ENCODE results near the gene DPP3. TPM values are rescaled to one million over a fixed set of nuclear protein-coding genes. Genes with fewer than 3 reads are reported as not detected.
"Not testable (repeated sequence)": the region's sequence is repeated elsewhere in the genome, so short reads cannot be mapped to it uniquely, and the experiment has no call there.

The DPP3 gene
- polyA plus RNA-seq (2012; ENCODE audit: insufficient read depth, insufficient read length) = 119 TPM

- H3K4me3 ChIP-seq (ENCODE audit: low read length) = peak within 1 kb of the TSS; percentile 95
- DNase-seq (ENCODE audit: low read depth, low spot score) = peak; percentile 91
Measured at GRCh38 chr11:66480117-66480938, at the start of gene DPP3. DPP3 (plus strand) TSS chr11:66480434; CDS start chr11:66482201, 1,767 bp downstream.

- DNase-seq (ENCODE audit: low read depth, low spot score); H3K4me3 ChIP-seq (ENCODE audit: low read length): not testable (repeated sequence)
Measured at GRCh38 chr11:66431287-66431686, 48.9 kb upstream of the DPP3 start.

GRCh38 chr11:66431871-66432329, 48.3 kb upstream of the DPP3 start:
- not testable (repeated sequence) for DNase-seq (ENCODE audit: low read depth, low spot score); H3K4me3 ChIP-seq (ENCODE audit: low read length)

- H3K4me3 ChIP-seq (ENCODE audit: low read length) = no peak overlapping the region
- no peak for DNase-seq (ENCODE audit: low read depth, low spot score)
Measured at GRCh38 chr11:66432597-66432996, 47.6 kb upstream of the DPP3 start.

GRCh38 chr11:66437979-66438503, 42.2 kb upstream of the DPP3 start:
- H3K4me3 ChIP-seq (ENCODE audit: low read length) = peak overlapping the region; percentile 98
- DNase-seq (ENCODE audit: low read depth, low spot score) = no peak

DNA sequence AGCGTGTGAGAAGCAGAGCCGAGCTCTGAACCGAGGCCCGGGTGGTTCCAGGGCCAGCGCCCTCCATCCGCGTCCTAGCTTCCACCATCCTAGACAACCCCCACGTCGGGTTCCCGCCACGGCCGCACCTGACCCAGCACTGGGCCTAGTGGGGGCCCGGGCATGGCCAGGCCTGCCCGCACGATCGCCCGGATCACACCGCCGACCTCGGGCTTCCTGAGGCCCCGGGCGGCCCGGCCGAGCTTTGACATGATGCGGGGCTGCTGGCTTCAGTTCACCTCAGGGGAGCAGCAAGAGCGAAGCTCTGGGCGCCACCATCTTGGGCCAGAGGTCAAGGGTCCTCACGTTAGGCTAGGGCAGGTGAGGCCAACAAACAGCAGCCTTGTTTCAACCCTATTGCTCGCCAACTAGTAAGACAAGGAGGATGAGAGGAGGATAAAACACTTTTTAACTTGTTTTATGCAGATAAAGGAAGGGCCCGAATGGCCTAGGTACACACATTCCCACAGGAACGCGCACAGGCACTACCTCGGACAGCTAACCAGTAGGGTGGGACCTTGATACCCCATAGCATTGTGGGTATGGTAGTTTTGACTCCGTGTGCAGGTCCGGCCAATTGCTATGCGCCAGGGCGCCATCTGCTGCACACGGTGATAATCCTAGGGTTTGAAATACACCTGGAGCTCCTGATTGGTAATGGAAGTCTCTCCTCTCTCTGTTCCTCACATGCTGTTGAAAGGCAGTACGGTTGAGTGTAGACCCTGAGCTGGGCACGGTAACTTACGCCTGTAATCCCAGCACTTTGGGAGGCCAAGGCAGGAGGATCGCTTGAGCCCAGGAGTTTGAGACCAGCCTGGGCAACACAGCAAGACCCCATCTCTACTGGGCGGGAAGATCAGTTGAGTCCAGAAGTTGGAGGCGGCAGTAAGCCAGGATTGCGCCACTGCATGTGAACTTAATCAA, 41.4 kb upstream of the DPP3 start, which contains the start of gene MRPL11:
Gene MRPL11 (minus strand): TSS at position 345 of the 963 bp plus-strand sequence. CDS start 94 bp downstream, at position 251.
- peak; percentile 94 for DNase-seq (ENCODE audit: low read depth, low spot score)
- peak within 1 kb of the TSS; percentile 98 for H3K4me3 ChIP-seq (ENCODE audit: low read length)

GRCh38 chr11:66440101-66440939, 39.9 kb upstream of the DPP3 start:
- not testable (repeated sequence) for H3K4me3 ChIP-seq (ENCODE audit: low read length)

GRCh38 chr11:66440940-66441282, 39.3 kb upstream of the DPP3 start:
- not testable (repeated sequence) for H3K4me3 ChIP-seq (ENCODE audit: low read length); DNase-seq (ENCODE audit: low read depth, low spot score)

More at GRCh38 chr11:66440101-66440939, 39.9 kb upstream of the DPP3 start:
- not testable (repeated sequence) for DNase-seq (ENCODE audit: low read depth, low spot score)

DNA sequence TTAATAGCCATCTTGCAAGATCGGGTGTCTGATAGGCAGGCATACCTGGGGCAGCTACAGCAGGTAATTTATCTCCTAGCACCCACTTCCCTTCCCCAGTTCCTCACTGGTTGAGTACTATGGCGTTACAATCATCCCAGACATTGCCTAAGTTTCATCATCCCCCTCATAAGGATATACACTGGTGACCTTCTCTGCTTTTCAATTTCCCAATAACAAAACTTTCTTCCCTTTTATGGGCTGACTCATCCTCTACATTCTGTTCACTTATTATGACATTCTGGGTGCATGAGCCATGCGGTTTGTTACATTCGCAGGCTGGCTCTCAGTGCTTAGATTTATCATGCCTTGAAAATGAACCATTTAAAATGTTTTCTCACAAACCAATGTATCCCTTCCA, 36.6 kb upstream of the DPP3 start:
- H3K4me3 ChIP-seq (ENCODE audit: low read length) = no peak overlapping the region
- no peak for DNase-seq (ENCODE audit: low read depth, low spot score)

- no peak overlapping the region for H3K4me3 ChIP-seq (ENCODE audit: low read length)
- no peak for DNase-seq (ENCODE audit: low read depth, low spot score)
Measured at GRCh38 chr11:66447012-66447411, 33.2 kb upstream of the DPP3 start.

DNA sequence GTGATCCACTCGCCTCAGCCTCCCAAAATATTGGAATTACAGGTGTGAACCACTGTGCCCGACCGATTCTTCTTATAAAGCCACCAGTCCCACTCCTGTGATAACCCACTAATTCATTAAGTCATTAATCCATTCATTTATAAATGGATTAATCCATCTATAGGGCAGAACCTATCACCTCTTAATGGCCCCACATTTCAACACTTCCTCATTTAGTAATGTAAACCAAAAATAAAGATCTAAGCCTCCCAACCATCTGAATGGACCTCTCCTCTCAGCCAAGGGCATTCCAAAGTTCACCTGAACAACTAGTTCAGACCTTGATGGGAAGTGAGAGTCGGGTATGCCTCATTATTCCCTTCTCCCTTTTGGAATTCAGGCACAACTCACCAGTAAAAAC, 31.7 kb upstream of the DPP3 start:
- no peak overlapping the region for H3K4me3 ChIP-seq (ENCODE audit: low read length)
- no peak for DNase-seq (ENCODE audit: low read depth, low spot score)

GRCh38 chr11:66450560-66450959, 29.7 kb upstream of the DPP3 start:
- DNase-seq (ENCODE audit: low read depth, low spot score) = no peak
- no peak overlapping the region for H3K4me3 ChIP-seq (ENCODE audit: low read length)

DNA sequence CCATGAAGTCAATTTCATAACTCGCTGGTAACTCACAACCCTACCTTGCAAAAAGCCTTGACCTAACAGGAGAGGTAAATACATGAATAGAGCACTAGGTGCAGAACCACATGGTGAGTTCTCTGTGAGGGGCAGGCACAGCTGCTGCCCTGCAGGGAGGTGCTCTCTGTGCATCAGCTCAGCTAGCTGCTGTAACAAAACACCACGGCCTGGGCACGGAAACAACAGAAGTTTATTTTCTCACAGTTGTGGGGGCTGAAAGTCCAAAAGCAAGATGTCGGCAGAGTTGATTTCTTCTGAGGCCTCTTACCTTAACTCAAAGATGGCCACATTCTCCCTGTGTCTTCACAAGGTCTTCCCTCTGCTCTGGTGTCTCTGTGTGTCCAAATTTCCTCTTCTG, 28.6 kb upstream of the DPP3 start:
- H3K4me3 ChIP-seq (ENCODE audit: low read length) = no peak overlapping the region
- DNase-seq (ENCODE audit: low read depth, low spot score) = no peak

GRCh38 chr11:66454247-66454646, 26.0 kb upstream of the DPP3 start:
- no peak for DNase-seq (ENCODE audit: low read depth, low spot score)
- no peak overlapping the region for H3K4me3 ChIP-seq (ENCODE audit: low read length)

DNA sequence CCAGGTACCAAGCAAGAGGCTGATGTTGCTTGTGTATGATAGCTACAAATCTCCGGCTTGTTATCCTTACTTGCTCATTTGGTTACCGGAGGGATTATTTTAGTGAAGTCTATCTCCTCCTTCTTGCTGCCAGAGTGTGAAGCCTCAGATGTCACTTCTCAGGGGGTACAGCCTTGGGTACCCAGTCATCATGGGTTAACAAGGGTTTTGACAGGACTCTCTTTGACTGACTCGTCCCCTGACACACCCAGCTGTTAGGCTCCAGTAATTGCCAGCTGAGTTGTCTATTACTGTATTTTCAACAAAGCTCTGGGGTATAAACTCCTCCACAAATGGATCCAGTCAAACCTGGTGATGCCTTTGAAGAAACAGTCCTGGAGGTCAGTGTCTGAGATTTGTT, 25.4 kb upstream of the DPP3 start:
- H3K4me3 ChIP-seq (ENCODE audit: low read length) = no peak overlapping the region
- DNase-seq (ENCODE audit: low read depth, low spot score) = no peak

DNA sequence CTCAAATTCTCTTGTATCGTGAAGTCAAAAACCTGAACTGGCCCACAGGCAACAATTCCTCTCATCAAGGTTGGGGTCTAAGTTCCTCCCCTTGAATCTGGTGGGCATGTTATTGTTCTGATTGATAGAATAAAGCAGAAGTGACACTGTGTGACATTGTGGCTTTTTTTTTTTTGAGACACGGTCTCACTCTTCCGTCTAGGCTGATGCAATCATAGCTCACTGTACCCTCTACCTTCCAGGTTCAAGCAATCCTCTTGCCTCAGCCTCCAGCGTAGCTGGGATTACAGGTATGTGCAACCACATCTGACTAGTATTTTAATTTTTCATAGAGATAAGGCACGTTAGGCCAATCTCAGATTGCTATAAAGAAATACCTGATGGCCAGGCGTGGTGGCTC, 22.4 kb upstream of the DPP3 start:
- H3K4me3 ChIP-seq (ENCODE audit: low read length) = no peak overlapping the region
- no peak for DNase-seq (ENCODE audit: low read depth, low spot score)

DNA sequence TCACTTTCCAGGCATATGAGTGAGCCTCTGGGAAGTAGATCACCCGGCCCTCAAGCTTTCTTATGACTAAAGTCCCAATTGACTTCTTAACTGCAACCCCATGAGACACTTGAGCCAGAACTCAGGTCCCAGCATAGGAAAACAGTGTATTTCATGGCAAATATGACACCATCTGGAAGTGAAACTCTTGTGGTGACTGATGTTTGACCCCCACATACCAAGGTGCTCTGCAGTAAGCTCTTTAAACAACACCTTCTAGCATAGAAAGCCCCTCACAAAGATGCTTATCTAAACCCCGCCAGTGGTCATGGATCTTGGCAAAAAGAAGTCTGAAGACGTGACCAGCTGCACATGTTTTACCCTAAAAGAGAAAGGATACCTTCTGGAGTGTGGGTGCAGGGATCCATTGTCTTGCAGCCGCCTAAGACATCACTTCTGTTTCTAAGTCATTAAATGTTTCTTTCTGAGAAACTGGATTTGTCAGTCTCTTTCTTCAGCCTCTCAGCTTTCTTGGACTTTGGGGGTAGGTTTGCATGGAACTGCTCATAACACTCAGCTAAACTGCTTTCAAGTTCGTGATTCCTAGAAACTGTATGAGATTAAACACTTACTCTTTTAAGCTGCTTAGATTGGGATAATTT, 21.0 kb upstream of the DPP3 start:
- no peak overlapping the region for H3K4me3 ChIP-seq (ENCODE audit: low read length)

GRCh38 chr11:66462010-66462409, 18.2 kb upstream of the DPP3 start:
- DNase-seq (ENCODE audit: low read depth, low spot score) = no peak

More for the DNA sequence above, 21.0 kb upstream of the DPP3 start:
- no peak for DNase-seq (ENCODE audit: low read depth, low spot score)

More at GRCh38 chr11:66462010-66462409, 18.2 kb upstream of the DPP3 start:
- H3K4me3 ChIP-seq (ENCODE audit: low read length) = no peak overlapping the region

Measured in Jurkat, Clone E6-1 (cell line).